CD1c-positive myeloid dendritic cell (primary cell): ENCODE data around the gene TAX1BP3.
"Not testable (repeated sequence)": the region's sequence is repeated elsewhere in the genome, so short reads cannot be mapped to it uniquely, and the experiment has no call there.

Experiments used
- DNase-seq: peaks from one replicate; pipeline ENCODE4 v3.0.0-alpha.2; 2016; ENCODE audit errors: extremely low spot score

Gene TAX1BP3, protein sequence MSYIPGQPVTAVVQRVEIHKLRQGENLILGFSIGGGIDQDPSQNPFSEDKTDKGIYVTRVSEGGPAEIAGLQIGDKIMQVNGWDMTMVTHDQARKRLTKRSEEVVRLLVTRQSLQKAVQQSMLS

DNA sequence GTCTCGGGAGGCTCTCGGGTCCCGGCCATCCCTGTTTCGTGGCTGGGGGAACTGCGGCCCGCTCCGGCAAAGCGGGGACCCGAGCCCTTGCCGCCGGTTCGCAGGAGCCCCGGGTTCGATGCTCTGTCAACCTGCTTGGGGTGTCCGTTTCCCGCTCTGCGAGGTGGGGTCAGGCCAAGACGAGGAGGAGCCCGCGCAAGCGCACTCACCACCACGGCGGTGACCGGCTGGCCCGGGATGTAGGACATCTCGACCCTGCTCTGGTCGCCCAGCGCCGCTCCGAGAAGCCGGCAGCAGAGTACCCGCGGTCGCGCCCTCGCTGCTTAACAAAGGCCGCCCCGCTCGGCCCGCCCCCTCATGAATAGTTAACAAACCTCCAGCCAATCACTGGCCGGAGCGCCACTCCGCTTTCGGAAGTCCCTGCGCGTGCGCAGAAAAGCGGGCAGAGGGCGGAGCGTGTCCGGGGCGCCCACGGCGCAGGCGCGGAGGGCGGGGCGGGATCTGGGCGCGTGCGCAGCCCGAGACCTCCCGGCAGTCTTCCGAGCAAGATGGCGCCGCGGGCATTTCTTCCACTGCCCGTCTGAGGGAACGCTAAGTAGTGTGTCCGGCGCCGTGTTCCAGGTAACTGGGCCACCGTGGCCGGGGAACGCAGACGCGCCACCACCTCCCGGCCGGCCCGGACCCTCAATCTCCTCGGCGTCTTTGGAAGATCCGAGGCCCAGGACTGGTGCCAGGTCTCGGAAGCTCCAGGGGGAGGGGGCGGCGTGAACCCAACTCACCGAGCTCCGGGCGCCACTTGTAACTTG, at the start of gene TAX1BP3, which contains the start of gene EMC6:
Gene TAX1BP3 (minus strand): TSS at position 300 of the 806 bp plus-strand sequence. CDS start 52 bp downstream, at position 248.
Gene EMC6 (plus strand): TSS at position 534 of the 806 bp plus-strand sequence. CDS start 335 bp downstream, outside the sequence.
- DNase-seq: peak; percentile 100

GRCh38 chr17:3715296-3715695, 46.9 kb upstream of the TAX1BP3 start:
- no peak for DNase-seq

- no peak for DNase-seq
Observed at GRCh38 chr17:3712811-3713463, 44.6 kb upstream of the TAX1BP3 start.

- DNase-seq: peak; percentile 92
Observed at GRCh38 chr17:3710951-3711383, 42.6 kb upstream of the TAX1BP3 start.

- no peak for DNase-seq
Observed at GRCh38 chr17:3708366-3708765, 40.0 kb upstream of the TAX1BP3 start.

DNA sequence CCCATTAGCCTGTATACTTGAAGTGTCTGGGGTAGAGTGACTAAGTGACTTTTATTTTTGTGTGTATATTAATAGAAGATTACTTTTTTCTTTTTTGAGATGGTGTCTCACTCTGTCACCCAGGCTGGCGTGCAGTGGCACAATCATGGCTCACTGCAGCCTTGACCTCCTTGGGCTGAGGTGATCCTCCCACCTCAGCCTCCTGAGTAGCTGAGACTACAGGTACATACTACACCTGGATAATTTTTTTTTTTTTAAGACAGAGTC, 37.3 kb upstream of the TAX1BP3 start:
- not testable (repeated sequence) for DNase-seq

DNA sequence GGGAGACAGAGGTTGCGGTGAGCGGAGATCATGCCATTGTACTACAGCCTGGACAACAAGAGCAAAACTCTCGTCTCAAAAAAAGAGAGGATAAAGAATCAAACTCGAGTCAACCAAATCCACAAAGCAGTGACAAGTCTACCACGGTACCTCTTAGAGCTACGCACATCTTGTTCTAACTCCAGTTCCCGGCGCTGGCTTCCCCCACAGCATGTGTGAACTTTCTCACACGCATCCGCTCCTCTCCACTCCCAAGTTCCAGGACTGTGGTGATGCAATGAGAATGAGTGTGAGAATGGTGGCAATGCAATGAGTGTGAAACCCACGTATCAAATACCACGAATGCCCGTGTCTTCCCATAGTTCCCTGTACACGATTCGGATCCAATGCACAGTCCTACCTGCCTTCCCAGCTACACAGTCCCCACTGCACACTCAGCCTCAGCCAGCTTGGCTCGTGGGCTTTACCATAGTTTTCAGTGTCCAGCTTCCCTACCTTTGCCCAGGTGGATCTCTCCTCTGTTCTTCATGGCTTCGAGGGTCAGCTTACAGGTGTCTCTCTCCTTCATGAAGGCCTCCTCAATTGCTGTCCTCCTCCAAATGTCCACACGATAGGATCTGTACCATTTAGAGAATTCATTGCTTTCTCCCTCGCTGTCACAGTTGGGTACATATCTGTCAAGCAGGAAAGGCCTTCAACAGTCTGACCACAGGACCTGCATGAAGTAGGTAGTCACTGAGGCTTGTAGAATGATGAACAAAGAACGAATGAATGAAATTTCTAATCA, 36.7 kb upstream of the TAX1BP3 start:
- no peak for DNase-seq

DNA sequence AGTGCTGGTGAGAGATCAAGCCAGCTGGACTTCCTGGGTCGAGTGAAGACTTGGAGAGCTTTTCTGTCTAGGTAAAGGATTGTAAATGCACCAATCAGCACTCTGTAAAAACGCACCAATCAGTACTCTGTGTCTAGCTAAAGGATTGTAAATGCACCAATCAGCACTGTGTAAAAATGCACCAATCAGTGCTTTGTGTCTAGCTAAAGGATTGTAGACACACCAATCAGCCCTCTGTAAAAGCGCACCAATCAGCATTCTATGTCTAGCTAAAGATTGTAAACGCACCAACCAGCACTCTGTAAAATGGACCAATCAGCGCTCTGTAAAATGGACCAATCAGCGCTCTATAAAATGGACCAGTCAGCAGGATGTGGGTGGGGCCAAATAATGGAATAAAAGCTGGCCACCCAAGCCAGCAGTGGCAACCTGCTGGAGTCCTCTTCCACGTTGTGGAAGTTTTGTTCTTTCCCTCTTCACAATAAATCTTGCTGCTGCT, 33.7 kb upstream of the TAX1BP3 start:
- not testable (repeated sequence) for DNase-seq

DNA sequence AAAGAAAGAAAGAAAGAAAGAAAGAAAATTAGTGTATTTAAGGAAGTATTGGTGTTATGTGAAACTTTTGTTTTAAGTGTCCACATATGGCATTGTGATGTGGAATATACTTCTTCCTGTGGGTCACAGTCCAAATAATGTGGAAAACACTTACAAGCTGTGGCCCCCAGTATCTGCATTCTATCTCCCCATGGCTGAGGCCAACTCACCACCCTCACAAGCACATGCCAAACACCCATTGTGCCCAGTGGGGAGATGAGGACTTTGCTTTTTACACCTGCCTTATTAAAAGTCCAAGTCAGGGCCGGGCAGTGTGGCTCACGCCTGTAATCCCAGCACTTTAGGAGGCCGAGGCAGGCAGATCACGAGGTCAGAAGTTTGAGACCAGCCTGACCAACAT, 31.6 kb upstream of the TAX1BP3 start:
- DNase-seq: no peak

DNA sequence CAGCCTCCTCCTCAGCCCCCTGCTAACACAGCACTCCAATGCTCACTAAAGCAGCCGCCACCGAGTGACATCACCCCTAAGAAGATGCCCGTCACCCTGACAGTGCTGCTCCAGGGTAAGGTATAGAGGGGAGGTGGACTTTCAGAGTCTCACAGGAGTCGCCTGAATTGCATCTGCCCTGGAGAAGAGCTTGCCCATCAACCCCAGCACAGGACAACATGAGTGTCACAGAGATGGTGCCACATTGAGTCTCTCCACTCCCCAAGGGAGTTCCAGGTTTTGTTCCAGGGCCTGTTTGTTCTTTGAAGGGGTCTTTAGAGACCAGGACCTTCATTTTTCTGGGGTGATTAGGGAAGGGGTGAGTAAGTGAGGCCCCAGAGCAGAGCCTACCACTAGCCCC, 29.8 kb upstream of the TAX1BP3 start:
- no peak for DNase-seq

- no peak for DNase-seq
Observed at GRCh38 chr17:3697103-3697476, 28.7 kb upstream of the TAX1BP3 start.

- peak; percentile 64 for DNase-seq
Observed at GRCh38 chr17:3695723-3696411, 27.5 kb upstream of the TAX1BP3 start, which contains the start of gene P2RX5. P2RX5 (minus strand) TSS chr17:3696155; CDS start chr17:3696005, 150 bp downstream.

GRCh38 chr17:3695129-3695722, 26.8 kb upstream of the TAX1BP3 start:
- DNase-seq: no peak

DNA sequence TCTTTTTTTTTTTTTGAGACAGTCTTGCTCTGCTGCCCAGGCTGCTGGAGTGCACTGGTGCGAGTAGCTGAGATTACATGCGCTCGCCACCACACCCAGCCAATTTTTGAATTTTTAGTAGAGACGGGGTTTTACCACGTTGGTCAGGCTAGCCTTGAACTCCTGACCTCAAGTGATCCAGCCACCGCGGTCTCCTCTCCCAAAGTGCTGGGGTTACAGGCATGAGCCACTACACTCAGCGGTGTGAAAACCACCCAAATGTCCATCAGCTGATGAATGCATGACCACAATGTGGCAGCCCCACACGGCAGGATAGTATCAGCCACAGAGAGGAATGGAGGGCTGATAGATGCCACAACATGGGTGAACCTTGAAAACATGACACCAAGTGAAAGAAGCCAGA, 25.5 kb upstream of the TAX1BP3 start:
- DNase-seq: no peak

DNA sequence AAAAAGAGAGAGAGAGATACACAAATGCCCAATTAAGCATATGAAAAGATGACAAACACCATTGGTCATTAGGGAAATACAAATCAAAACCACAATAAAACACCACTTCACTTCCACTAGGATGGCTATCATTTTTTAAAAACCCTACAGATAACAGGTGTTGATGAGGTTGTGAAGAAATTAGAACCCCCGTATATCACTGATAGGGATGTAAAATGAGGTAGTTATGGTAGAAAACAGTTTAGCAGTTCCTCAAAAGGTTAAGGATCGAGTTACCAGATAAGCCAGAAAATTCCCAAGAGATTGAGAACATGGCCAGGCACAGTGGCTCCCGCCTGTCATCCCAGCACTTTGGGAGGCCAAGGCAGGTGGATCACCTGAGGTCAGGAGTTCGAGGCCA, 24.8 kb upstream of the TAX1BP3 start:
- no peak for DNase-seq

DNA sequence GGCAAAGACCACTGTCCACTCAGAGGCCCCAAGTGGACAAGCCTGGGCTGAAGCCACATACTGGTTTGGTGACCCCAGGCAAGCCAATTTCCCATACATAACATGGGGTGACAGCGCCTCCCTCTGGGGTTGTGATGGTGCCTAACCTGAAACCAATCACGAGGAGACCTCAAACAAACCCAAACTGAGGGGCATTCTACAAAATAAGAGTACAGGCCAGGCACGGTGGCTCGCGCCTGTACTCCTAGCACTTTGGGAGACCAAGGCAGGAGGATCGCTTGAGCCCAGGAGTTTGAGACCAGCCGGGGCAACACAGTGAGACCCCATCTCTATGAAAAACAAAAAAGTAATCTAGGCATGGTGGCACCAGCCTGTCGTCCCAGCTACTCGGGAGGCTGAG, 24.0 kb upstream of the TAX1BP3 start:
- DNase-seq: no peak

DNA sequence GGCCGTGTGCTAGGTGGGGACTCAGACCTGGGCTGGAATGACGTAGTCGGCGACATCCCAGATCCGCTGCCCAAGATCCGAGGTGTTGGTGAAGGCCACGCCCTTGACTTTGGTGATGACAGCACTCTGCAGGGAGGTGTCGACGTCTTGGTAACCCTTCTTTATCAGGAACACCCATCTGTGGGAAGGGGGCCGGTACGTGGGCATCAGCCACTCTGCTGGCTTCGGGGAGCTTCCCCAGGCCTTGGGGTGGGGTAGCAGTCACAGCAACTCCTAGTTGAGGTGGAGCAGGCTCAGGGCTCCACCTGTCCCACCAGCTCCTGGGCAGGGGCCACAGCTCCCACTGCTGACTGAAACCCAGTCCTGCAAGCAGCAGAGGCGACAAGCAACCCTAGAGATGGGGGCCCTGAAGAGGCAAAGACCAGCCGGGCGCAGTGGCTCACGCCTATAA, 23.3 kb upstream of the TAX1BP3 start:
- DNase-seq: no peak

DNA sequence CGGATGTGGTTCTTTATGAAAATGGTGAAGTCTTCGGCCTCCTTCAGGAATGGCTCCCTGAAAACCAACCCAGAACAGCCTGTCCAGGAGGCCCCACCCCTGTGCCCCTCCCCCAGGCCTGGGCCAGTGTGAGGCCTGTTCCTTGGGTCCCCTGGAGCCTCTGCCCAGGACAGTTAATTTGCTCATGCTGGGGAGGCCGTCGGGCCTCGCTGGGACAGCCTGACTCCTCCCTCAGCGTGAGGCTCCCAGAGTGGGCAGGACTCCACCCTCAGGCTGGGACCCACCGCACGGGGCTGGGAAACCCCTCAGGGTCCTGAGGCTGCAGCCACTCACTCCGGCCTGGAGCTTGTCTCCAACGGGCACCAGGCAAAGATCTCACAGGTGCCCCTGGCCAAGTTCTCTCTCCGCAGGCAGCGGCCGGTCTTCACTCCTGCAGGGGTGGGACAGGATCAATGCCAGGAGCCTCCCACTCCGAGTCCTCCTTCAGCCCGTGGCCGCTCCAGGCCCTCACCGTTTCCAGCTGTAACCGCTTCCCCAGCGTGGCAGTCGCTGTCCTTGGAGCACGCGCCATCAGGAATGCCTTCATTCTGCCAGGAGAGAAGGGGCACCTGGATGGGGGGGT, 21.8 kb upstream of the TAX1BP3 start:
- no peak for DNase-seq

GRCh38 chr17:3689262-3690093, 21.1 kb upstream of the TAX1BP3 start:
- DNase-seq: no peak
